HepG2 (cell line): Measurements from ENCODE around the gene PPP2R2D. TPM values are rescaled to one million over a fixed set of nuclear protein-coding genes. Genes with fewer than 3 reads are reported as not detected.

ENCODE experiments used
- AGO2 ChIP-seq: fragments of 200-400 bp; formaldehyde crosslinking; optimal IDR thresholded peaks from 2 replicates; pipeline ENCODE3; 2017; ENCODE audit warnings: mild to moderate bottlenecking, low read depth, low read length, moderate library complexity
- BORCS8-MEF2B ChIP-seq: sonication (generic); formaldehyde crosslinking; IDR thresholded peaks from 2 replicates; pipeline ENCODE4 v1.8.0; 2022; ENCODE audit warnings: mild to moderate bottlenecking, missing genetic modification reagents
- ELF3 ChIP-seq: IDR thresholded peaks from 2 replicates; pipeline ENCODE4 v1.6.1; 2016; ENCODE audit warnings: missing genetic modification reagents, missing compliant biosample characterization
- HNRNPH1 ChIP-seq: fragments of 200-400 bp; formaldehyde crosslinking; optimal IDR thresholded peaks from 2 replicates; pipeline ENCODE3; 2017; ENCODE audit warnings: mild to moderate bottlenecking, low read depth, low read length
- MAFK ChIP-seq, 2 experiments: IDR thresholded peaks in 1 of 2; conservative IDR thresholded peaks in 1 of 2; 2 replicates each; pipeline ENCODE4 v1.6.1; 2011; ENCODE audit warnings: improper control_type of control experiment in 2 of 2, low read length in 2 of 2
- MTF2 ChIP-seq: sonication (generic); formaldehyde crosslinking; IDR thresholded peaks from 2 replicates; pipeline ENCODE4 v1.5.0; 2020; ENCODE audit warnings: missing genetic modification reagents, borderline replicate concordance
- NFIB ChIP-seq: sonication (generic); formaldehyde crosslinking; IDR thresholded peaks from 2 replicates; pipeline ENCODE4 v1.9.0; 2021; ENCODE audit warnings: missing genetic modification reagents, mild to moderate bottlenecking, borderline replicate concordance
- SAP130 ChIP-seq: IDR thresholded peaks from 2 replicates; pipeline ENCODE4 v1.6.1; 2016; ENCODE audit warnings: low read depth
- SIX1 ChIP-seq: sonication (generic); formaldehyde crosslinking; IDR thresholded peaks from 2 replicates; pipeline ENCODE4 v1.4.0; 2020; ENCODE audit warnings: missing genetic modification reagents, borderline replicate concordance
- STAG1 ChIP-seq: sonication (generic); formaldehyde crosslinking; IDR thresholded peaks from 2 replicates; pipeline ENCODE4 v1.4.0; 2020; ENCODE audit warnings: missing genetic modification reagents
- TAF1 ChIP-seq: sonication (generic); formaldehyde crosslinking; IDR thresholded peaks from 2 replicates; pipeline ENCODE4 v1.4.0; 2020; ENCODE audit warnings: missing genetic modification reagents
- ZBTB38 ChIP-seq: sonication (generic); formaldehyde crosslinking; IDR thresholded peaks from 2 replicates; pipeline ENCODE4 v1.5.1; 2020; ENCODE audit warnings: mild to moderate bottlenecking, missing genetic modification reagents
- ZBTB42 ChIP-seq: sonication (generic); formaldehyde crosslinking; IDR thresholded peaks from 2 replicates; pipeline ENCODE4 v1.5.0; 2020; ENCODE audit warnings: mild to moderate bottlenecking, missing genetic modification reagents
- ZC3H13 ChIP-seq: sonication (generic); formaldehyde crosslinking; IDR thresholded peaks from 2 replicates; pipeline ENCODE4 v1.8.1; 2023; ENCODE audit warnings: mild to moderate bottlenecking, missing genetic modification reagents, moderate library complexity
- ZFYVE20 ChIP-seq: sonication (generic); formaldehyde crosslinking; IDR thresholded peaks from 2 replicates; pipeline ENCODE4 v1.8.0; 2023; ENCODE audit warnings: low read depth, mild to moderate bottlenecking, moderate library complexity, missing genetic modification reagents, borderline replicate concordance
- ZNF10 ChIP-seq: sonication (generic); formaldehyde crosslinking; IDR thresholded peaks from 2 replicates; pipeline ENCODE4 v1.4.0; 2020; ENCODE audit warnings: mild to moderate bottlenecking, low read depth, missing genetic modification reagents, borderline replicate concordance
- ZNF180 ChIP-seq: sonication (generic); formaldehyde crosslinking; IDR thresholded peaks from 2 replicates; pipeline ENCODE4 v1.4.0; 2020; ENCODE audit warnings: low read depth, missing genetic modification reagents, borderline replicate concordance
- ZNF292 ChIP-seq: sonication (generic); formaldehyde crosslinking; IDR thresholded peaks from 2 replicates; pipeline ENCODE4 v1.8.1; 2022; ENCODE audit warnings: mild to moderate bottlenecking, low read depth, missing genetic modification reagents, borderline replicate concordance
- ZNF569 ChIP-seq: sonication (generic); formaldehyde crosslinking; IDR thresholded peaks from 2 replicates; pipeline ENCODE4 v1.5.0; 2020; ENCODE audit warnings: mild to moderate bottlenecking, missing genetic modification reagents, moderate library complexity, borderline replicate concordance
- ZNF615 ChIP-seq: sonication (generic); formaldehyde crosslinking; IDR thresholded peaks from 2 replicates; pipeline ENCODE4 v1.5.0; 2020; ENCODE audit warnings: mild to moderate bottlenecking, missing genetic modification reagents, borderline replicate concordance
- ZNF644 ChIP-seq: IDR thresholded peaks from 2 replicates; pipeline ENCODE4 v1.6.1; 2016; ENCODE audit warnings: low read depth
- ZNF788 ChIP-seq: sonication (generic); formaldehyde crosslinking; IDR thresholded peaks from 2 replicates; pipeline ENCODE4 v1.5.0; 2020; ENCODE audit warnings: mild to moderate bottlenecking, missing genetic modification reagents, borderline replicate concordance
- polyA plus RNA-seq, 8 experiments: library from polyadenylated mRNA; depleted of rRNA in 3 of 8; stranded (reverse) in 7 of 8; unstranded in 1 of 8; fragments of >200 nt; fragmentation: Illumina TruSeq in 4 of 8; extraction: Trizol in 4 of 8; gene quantifications; 2 replicates each; pipeline versions ENCODE4 v1.2.1 to v1.2.3, GENCODE V29; 2011 to 2016; ENCODE audit warnings: low read depth in 4 of 8, missing spikeins in 1 of 8, mixed read lengths in 1 of 8; ENCODE audit not compliant: insufficient read depth in 1 of 8
- total RNA-seq, 5 experiments: library from RNA; depleted of rRNA; stranded (reverse); fragments of >200 nt; fragmentation: Illumina TruSeq; extraction: Trizol; gene quantifications; 2 replicates each; pipeline ENCODE4 v1.2.3, GENCODE V29; 2016; ENCODE audit warnings: low read depth in 1 of 5
- TF ChIP-seq, protein P1 (sequence below): sonication (generic); formaldehyde crosslinking; IDR thresholded peaks from 2 replicates; pipeline ENCODE4 v1.8.1; 2023; ENCODE audit warnings: mild to moderate bottlenecking, inconsistent platforms, moderate library complexity, missing genetic modification reagents, borderline replicate concordance
- TF ChIP-seq, protein P2 (sequence below): sonication (generic); formaldehyde crosslinking; IDR thresholded peaks from 2 replicates; pipeline ENCODE4 v1.5.1; 2020; ENCODE audit warnings: missing genetic modification reagents, mild to moderate bottlenecking, borderline replicate concordance
- TF ChIP-seq, protein P3 (sequence below): sonication (generic); formaldehyde crosslinking; IDR thresholded peaks from 2 replicates; pipeline ENCODE4 v1.8.1; 2023; ENCODE audit warnings: missing genetic modification reagents, inconsistent platforms, borderline replicate concordance
- TF ChIP-seq, protein P4 (sequence below): IDR thresholded peaks from 2 replicates; pipeline ENCODE4 v1.6.1; 2016; ENCODE audit warnings: missing genetic modification reagents, missing compliant biosample characterization

PPP2R2D gene
- total and polyA plus RNA-seq, 2 of the 13 experiments (the other 11 are each of a cell fraction or from before 2014, with no cell fraction given), result 32.7 to 33.2 TPM

DNA sequence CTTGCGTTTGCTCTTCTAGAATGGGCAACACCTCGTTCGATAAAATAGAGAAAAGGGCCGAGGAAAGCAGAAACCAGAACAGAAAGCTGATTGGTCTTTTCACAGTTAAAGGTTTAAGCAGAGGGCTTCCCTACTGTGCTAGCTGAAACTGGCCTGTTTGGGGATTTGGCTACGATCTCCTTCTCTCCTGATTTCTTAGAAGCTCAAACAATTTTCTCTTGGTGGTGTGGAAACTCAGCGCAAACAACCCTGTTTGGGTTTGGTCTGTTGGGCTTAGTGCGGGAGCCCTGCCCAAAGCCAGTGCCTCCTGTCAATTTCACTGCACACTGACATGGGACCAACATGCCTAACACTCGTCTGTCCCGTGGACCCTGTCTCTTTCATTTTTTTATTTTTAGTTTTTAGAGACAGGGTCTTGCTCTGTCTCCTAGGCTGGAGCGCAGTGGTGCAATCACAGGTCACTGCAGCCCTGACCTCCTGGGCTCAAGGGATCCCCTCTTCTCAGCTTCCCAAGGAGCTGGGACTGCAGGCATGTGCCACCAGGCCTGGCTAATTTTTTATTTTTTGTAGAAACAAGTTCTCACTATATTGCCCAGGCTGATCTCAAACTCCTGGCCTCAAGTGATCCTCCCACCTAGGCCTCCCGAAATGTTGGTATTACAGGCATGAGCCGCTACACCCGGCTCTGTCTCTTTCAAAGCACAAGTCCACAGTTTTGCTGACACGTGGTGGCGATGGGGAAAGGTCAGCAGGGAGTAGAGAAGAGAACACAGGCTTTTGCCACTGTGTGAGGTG, 97.4 kb downstream of the PPP2R2D start (continued):
- TF ChIP-seq ZC3H13, result 0 out of 2 replicates have a peak, but pooled peaks have one; percentile 38
- TF ChIP-seq TAF1 (CRISPR knock-in tag), result no peak
- TF ChIP-seq ZNF644 (CRISPR knock-in tag), result peak; percentile 6; the same call in 1 of the 2 replicates
- peak; percentile 51; the same call in 1 of the 2 replicates for TF ChIP-seq ZNF292 (CRISPR knock-in tag)
- no peak for TF ChIP-seq ZFYVE20 (CRISPR knock-in tag)
- TF ChIP-seq, protein P1, sequence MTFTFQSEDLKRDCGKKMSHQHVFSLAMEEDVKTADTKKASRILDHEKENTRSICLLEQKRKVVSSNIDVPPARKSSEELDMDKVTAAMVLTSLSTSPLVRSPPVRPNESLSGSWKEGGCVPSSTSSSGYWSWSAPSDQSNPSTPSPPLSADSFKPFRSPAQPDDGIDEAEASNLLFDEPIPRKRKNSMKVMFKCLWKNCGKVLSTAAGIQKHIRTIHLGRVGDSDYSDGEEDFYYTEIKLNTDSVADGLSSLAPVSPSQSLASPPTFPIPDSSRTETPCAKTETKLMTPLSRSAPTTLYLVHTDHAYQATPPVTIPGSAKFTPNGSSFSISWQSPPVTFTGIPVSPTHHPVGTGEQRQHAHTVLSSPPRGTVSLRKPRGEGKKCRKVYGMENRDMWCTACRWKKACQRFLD (CRISPR knock-in tag), result no peak; the same call in 1 of the 2 replicates
- no peak for TF ChIP-seq HNRNPH1
- TF ChIP-seq BORCS8-MEF2B, result no peak
- TF ChIP-seq AGO2, result no peak
- peak in 1 of 2 experiments; percentile 35; a peak in 1 of 4 replicates for TF ChIP-seq MAFK (conservative IDR thresholded peaks at IDR 0.05 in 1 of 2, IDR thresholded peaks at IDR 0.05 in 1 of 2; ENCODE audit: low read length in 2 of 2)
- no peak for TF ChIP-seq NFIB (CRISPR knock-in tag)
- TF ChIP-seq STAG1 (CRISPR knock-in tag), result no peak
- TF ChIP-seq ZBTB42 (CRISPR knock-in tag), result 0 out of 2 replicates have a peak, but pooled peaks have one; percentile 5
- no peak for TF ChIP-seq ZNF569 (CRISPR knock-in tag)
- peak; percentile 69 for TF ChIP-seq SAP130 (CRISPR knock-in tag)
- no peak for TF ChIP-seq SIX1 (CRISPR knock-in tag)
- TF ChIP-seq, protein P2, sequence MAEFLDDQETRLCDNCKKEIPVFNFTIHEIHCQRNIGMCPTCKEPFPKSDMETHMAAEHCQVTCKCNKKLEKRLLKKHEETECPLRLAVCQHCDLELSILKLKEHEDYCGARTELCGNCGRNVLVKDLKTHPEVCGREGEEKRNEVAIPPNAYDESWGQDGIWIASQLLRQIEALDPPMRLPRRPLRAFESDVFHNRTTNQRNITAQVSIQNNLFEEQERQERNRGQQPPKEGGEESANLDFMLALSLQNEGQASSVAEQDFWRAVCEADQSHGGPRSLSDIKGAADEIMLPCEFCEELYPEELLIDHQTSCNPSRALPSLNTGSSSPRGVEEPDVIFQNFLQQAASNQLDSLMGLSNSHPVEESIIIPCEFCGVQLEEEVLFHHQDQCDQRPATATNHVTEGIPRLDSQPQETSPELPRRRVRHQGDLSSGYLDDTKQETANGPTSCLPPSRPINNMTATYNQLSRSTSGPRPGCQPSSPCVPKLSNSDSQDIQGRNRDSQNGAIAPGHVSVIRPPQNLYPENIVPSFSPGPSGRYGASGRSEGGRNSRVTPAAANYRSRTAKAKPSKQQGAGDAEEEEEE (CRISPR knock-in tag), result no peak
- TF ChIP-seq, protein P3, sequence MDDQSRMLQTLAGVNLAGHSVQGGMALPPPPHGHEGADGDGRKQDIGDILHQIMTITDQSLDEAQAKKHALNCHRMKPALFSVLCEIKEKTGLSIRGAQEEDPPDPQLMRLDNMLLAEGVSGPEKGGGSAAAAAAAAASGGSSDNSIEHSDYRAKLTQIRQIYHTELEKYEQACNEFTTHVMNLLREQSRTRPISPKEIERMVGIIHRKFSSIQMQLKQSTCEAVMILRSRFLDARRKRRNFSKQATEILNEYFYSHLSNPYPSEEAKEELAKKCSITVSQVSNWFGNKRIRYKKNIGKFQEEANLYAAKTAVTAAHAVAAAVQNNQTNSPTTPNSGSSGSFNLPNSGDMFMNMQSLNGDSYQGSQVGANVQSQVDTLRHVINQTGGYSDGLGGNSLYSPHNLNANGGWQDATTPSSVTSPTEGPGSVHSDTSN (CRISPR knock-in tag), result no peak
- TF ChIP-seq, protein P4, sequence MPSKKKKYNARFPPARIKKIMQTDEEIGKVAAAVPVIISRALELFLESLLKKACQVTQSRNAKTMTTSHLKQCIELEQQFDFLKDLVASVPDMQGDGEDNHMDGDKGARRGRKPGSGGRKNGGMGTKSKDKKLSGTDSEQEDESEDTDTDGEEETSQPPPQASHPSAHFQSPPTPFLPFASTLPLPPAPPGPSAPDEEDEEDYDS (CRISPR knock-in tag), result peak; percentile 33; the same call in 1 of the 2 replicates
- TF ChIP-seq MTF2 (CRISPR knock-in tag), result no peak
- no peak; the same call in 1 of the 2 replicates for TF ChIP-seq ZNF615 (CRISPR knock-in tag)
- TF ChIP-seq ZNF788, result peak; percentile 40; the same call in 1 of the 2 replicates
- no peak for TF ChIP-seq ELF3 (CRISPR knock-in tag)
- no peak for TF ChIP-seq ZNF10 (CRISPR knock-in tag)
- no peak for TF ChIP-seq ZBTB38 (CRISPR knock-in tag)
- no peak for TF ChIP-seq ZNF180 (CRISPR knock-in tag)
